Measurements from ENCODE around the gene TMEM119.

DNA sequence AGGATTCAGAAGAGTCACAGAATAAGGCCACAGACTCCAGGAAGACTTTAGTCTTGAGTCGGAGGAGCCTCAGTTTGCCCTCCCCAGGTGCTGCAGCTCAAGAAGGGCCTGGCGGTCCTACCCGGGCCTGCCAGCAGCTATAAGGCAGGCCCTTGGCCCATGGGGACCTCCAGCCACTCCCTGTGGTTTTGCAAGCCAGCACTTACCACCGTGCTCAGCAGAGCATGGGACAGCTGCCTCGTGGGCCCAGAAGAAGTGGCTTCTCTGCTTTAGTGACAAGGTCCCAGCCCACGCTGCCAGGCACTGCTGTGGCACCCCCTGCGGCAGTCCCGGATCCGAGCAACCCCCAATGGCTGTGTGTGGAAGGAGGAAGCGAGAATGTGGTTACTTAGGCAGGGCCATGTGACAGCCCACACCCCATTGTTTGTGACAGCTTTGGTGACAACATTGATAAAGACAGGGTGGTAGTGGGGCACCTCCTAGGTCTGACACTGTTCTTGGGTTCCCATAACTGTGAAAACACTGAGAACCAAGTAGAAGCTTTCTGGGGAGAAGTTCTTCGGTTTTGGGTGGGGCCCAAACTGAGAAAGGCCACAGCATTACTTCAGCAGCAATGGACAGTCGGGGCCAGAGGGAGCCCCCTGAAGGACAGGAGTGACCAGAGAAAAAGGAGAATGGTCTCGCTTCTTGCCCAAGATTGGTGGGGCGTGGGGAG, 35.8 kb upstream of the TMEM119 start, which contains the start of gene SELPLG:
- TF ChIP-seq CTCF (IDR thresholded peaks at IDR 0.05) = no peak
- no peak for TF ChIP-seq POLR2A (IDR thresholded peaks at IDR 0.05)
- TF ChIP-seq POLR2AphosphoS5 (IDR thresholded peaks at IDR 0.05) = no peak
